ENCODE results near the gene GPR45. TPM values are rescaled to one million over a fixed set of nuclear protein-coding genes. Genes with fewer than 3 reads are reported as not detected.
A peak's percentile ranks its signal among the peaks of the same experiment; 100 is the strongest.

GPR45 gene
- total and polyA plus RNA-seq, 9 of the 15 experiments (the other 6 are each of a cell fraction or from before 2014, with no cell fraction given): not detected

DNA sequence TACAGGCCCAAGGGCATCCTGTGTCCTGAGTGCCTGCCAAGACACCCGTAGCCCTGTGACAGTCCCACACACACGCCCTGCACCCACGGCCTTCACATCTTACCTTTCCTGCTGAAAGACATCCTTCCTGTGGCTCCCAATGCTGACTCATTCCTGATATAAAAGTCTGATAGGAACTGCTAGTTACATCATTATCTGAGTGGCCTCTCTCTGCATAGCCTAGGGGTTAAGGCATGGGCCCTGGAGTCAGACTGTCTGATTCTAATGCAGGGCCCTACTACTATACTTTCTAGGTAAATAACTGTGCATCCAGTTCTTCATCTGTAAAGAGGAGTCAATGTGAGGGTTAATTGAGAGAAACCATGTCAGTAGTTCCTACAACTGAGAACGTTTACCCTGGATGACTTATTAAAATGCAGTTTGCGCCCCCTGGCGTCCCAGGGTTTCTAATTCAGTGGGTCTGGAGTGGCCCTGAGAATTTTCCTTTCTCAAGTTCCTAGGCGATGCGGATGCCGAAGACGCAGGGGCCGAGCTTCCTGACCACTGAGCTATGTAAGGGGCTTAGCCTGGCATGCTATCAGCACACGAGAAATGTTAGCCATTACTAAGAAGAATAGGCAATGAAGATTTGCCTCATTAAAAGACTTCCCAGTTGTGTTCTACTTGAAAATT lies 6.0 kb upstream of the GPR45 start (continued):
- TF ChIP-seq, protein P1, sequence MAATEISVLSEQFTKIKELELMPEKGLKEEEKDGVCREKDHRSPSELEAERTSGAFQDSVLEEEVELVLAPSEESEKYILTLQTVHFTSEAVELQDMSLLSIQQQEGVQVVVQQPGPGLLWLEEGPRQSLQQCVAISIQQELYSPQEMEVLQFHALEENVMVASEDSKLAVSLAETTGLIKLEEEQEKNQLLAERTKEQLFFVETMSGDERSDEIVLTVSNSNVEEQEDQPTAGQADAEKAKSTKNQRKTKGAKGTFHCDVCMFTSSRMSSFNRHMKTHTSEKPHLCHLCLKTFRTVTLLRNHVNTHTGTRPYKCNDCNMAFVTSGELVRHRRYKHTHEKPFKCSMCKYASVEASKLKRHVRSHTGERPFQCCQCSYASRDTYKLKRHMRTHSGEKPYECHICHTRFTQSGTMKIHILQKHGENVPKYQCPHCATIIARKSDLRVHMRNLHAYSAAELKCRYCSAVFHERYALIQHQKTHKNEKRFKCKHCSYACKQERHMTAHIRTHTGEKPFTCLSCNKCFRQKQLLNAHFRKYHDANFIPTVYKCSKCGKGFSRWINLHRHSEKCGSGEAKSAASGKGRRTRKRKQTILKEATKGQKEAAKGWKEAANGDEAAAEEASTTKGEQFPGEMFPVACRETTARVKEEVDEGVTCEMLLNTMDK (IDR thresholded peaks at IDR 0.05; ENCODE audit: borderline replicate concordance, insufficient read depth, low read depth, low read length, poor library complexity, severe bottlenecking): peak; percentile 70
- TF ChIP-seq, protein P2, sequence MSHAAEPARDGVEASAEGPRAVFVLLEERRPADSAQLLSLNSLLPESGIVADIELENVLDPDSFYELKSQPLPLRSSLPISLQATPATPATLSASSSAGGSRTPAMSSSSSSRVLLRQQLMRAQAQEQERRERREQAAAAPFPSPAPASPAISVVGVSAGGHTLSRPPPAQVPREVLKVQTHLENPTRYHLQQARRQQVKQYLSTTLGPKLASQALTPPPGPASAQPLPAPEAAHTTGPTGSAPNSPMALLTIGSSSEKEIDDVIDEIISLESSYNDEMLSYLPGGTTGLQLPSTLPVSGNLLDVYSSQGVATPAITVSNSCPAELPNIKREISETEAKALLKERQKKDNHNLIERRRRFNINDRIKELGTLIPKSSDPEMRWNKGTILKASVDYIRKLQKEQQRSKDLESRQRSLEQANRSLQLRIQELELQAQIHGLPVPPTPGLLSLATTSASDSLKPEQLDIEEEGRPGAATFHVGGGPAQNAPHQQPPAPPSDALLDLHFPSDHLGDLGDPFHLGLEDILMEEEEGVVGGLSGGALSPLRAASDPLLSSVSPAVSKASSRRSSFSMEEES (CRISPR knock-in tag; IDR thresholded peaks at IDR 0.05): no peak
- TF ChIP-seq, protein P3, sequence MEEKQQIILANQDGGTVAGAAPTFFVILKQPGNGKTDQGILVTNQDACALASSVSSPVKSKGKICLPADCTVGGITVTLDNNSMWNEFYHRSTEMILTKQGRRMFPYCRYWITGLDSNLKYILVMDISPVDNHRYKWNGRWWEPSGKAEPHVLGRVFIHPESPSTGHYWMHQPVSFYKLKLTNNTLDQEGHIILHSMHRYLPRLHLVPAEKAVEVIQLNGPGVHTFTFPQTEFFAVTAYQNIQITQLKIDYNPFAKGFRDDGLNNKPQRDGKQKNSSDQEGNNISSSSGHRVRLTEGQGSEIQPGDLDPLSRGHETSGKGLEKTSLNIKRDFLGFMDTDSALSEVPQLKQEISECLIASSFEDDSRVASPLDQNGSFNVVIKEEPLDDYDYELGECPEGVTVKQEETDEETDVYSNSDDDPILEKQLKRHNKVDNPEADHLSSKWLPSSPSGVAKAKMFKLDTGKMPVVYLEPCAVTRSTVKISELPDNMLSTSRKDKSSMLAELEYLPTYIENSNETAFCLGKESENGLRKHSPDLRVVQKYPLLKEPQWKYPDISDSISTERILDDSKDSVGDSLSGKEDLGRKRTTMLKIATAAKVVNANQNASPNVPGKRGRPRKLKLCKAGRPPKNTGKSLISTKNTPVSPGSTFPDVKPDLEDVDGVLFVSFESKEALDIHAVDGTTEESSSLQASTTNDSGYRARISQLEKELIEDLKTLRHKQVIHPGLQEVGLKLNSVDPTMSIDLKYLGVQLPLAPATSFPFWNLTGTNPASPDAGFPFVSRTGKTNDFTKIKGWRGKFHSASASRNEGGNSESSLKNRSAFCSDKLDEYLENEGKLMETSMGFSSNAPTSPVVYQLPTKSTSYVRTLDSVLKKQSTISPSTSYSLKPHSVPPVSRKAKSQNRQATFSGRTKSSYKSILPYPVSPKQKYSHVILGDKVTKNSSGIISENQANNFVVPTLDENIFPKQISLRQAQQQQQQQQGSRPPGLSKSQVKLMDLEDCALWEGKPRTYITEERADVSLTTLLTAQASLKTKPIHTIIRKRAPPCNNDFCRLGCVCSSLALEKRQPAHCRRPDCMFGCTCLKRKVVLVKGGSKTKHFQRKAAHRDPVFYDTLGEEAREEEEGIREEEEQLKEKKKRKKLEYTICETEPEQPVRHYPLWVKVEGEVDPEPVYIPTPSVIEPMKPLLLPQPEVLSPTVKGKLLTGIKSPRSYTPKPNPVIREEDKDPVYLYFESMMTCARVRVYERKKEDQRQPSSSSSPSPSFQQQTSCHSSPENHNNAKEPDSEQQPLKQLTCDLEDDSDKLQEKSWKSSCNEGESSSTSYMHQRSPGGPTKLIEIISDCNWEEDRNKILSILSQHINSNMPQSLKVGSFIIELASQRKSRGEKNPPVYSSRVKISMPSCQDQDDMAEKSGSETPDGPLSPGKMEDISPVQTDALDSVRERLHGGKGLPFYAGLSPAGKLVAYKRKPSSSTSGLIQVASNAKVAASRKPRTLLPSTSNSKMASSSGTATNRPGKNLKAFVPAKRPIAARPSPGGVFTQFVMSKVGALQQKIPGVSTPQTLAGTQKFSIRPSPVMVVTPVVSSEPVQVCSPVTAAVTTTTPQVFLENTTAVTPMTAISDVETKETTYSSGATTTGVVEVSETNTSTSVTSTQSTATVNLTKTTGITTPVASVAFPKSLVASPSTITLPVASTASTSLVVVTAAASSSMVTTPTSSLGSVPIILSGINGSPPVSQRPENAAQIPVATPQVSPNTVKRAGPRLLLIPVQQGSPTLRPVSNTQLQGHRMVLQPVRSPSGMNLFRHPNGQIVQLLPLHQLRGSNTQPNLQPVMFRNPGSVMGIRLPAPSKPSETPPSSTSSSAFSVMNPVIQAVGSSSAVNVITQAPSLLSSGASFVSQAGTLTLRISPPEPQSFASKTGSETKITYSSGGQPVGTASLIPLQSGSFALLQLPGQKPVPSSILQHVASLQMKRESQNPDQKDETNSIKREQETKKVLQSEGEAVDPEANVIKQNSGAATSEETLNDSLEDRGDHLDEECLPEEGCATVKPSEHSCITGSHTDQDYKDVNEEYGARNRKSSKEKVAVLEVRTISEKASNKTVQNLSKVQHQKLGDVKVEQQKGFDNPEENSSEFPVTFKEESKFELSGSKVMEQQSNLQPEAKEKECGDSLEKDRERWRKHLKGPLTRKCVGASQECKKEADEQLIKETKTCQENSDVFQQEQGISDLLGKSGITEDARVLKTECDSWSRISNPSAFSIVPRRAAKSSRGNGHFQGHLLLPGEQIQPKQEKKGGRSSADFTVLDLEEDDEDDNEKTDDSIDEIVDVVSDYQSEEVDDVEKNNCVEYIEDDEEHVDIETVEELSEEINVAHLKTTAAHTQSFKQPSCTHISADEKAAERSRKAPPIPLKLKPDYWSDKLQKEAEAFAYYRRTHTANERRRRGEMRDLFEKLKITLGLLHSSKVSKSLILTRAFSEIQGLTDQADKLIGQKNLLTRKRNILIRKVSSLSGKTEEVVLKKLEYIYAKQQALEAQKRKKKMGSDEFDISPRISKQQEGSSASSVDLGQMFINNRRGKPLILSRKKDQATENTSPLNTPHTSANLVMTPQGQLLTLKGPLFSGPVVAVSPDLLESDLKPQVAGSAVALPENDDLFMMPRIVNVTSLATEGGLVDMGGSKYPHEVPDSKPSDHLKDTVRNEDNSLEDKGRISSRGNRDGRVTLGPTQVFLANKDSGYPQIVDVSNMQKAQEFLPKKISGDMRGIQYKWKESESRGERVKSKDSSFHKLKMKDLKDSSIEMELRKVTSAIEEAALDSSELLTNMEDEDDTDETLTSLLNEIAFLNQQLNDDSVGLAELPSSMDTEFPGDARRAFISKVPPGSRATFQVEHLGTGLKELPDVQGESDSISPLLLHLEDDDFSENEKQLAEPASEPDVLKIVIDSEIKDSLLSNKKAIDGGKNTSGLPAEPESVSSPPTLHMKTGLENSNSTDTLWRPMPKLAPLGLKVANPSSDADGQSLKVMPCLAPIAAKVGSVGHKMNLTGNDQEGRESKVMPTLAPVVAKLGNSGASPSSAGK (IDR thresholded peaks at IDR 0.05): no peak
- no peak for TF ChIP-seq ARID2 (IDR thresholded peaks at IDR 0.05)
- no peak for TF ChIP-seq ZNF282 (CRISPR knock-in tag; IDR thresholded peaks at IDR 0.05)
- no peak for TF ChIP-seq SNIP1 (IDR thresholded peaks at IDR 0.05; ENCODE audit: low read depth)
- TF ChIP-seq CBFB (CRISPR knock-in tag; IDR thresholded peaks at IDR 0.05): no peak
- no peak for TF ChIP-seq HLTF (IDR thresholded peaks at IDR 0.05)
- TF ChIP-seq KDM5B (IDR thresholded peaks at IDR 0.05; ENCODE audit: insufficient replicate concordance, low read depth, low read length): no peak
- no peak for TF ChIP-seq CBX1 (IDR thresholded peaks at IDR 0.05; ENCODE audit: low read depth)
- no peak for TF ChIP-seq ILK (tag; IDR thresholded peaks at IDR 0.05; ENCODE audit: borderline replicate concordance, low read depth)
- TF ChIP-seq ZC3H4 (CRISPR knock-in tag; IDR thresholded peaks at IDR 0.05; ENCODE audit: borderline replicate concordance): no peak
- TF ChIP-seq ZNF316 (IDR thresholded peaks at IDR 0.05): peak; percentile 60; the same call in 1 of the 2 replicates

All from K562 (cell line).